K562 (cell line): Measurements from ENCODE around the gene SGK1. TPM values are rescaled to one million over a fixed set of nuclear protein-coding genes. Genes with fewer than 3 reads are reported as not detected.
"Not testable (repeated sequence)": the region's sequence is repeated elsewhere in the genome, so short reads cannot be mapped to it uniquely, and the experiment has no call there.

ENCODE experiments used
- ATAC-seq: fragments of 200-7000 bp; cut with Tn5 transposase; 3 replicates; pipeline ENCODE4 v1.9.1; 2020; ENCODE audit warnings: moderate library complexity
- BruUV-seq: library from RNA; stranded (reverse); fragments of 400-500 nt; replicated peaks from 2 replicates; lab custom pipeline; 2021; lab: Mats Ljungman, UMichigan
- CTCF ChIA-PET: fragments of 300-600 bp; formaldehyde crosslinking; extraction: SDS; loops from one replicate; lab custom pipeline; 2021; ENCODE audit warnings: low intra/inter-chr PET ratio; lab: Yijun Ruan, JAX
- POLR2A ChIA-PET: fragments of 300-600, 350-650 bp; sonication (Branson Sonifier 250); formaldehyde crosslinking; extraction: SDS; loops from one replicate; lab custom pipeline; 2021; ENCODE audit warnings: antibody characterized with exemption, inconsistent platforms; lab: Yijun Ruan, JAX
- DNase-seq, 4 experiments: peaks; one replicate each; pipeline versions ENCODE4 v3.0.0 to v3.0.0-alpha.2; 2011 to 2018; ENCODE audit warnings: low spot score in 3 of 4, mixed read lengths in 3 of 4; ENCODE audit errors: extremely low read depth in 1 of 4
- FAIRE-seq: peaks from 2 replicates; lab custom pipeline; 2011; peaks lifted over from hg19 to GRCh38; lab: Jason Lieb, UNC
- H2AFZ ChIP-seq: 2 replicates; pipeline ENCODE4 v1.6.0; 2011; ENCODE audit warnings: low read depth, low read length, control low read depth, inconsistent platforms
- H3K27ac ChIP-seq: fragments of 200-600 bp; 3 replicates; pipeline ENCODE4 v1.8.0; 2011; ENCODE audit warnings: low read depth, mild to moderate bottlenecking, control low read depth, inconsistent platforms, low read length, moderate library complexity, mixed read lengths; ENCODE audit errors: extremely low read depth
- H3K27me3 ChIP-seq, 2 experiments: fragments of 300-600 bp in 1 of 2; 2 replicates in 1 of 2; 3 replicates in 1 of 2; pipeline versions ENCODE4 v1.6.0 to v1.8.0; 2011; ENCODE audit warnings: inconsistent platforms in 2 of 2, low read length in 2 of 2, mild to moderate bottlenecking in 1 of 2, mixed read lengths in 1 of 2, moderate library complexity in 1 of 2; ENCODE audit not compliant: control insufficient read depth in 2 of 2, insufficient read depth in 2 of 2
- H3K36me3 ChIP-seq: fragments of 300-600 bp; 3 replicates; pipeline ENCODE4 v1.8.0; 2011; ENCODE audit warnings: mild to moderate bottlenecking, low read length, inconsistent platforms; ENCODE audit not compliant: control insufficient read depth, insufficient read depth
- H3K4me1 ChIP-seq, 2 experiments: fragments of 200-600 bp in 1 of 2; replicated peaks in 1 of 2; 2 replicates in 1 of 2; 3 replicates in 1 of 2; pipeline versions ENCODE4 v1.5.1 to v1.8.0; 2011; ENCODE audit warnings: inconsistent platforms in 2 of 2, low read length in 2 of 2, mild to moderate bottlenecking in 1 of 2, mixed read lengths in 1 of 2, moderate library complexity in 1 of 2; ENCODE audit not compliant: control insufficient read depth in 2 of 2, insufficient read depth in 2 of 2
- H3K4me2 ChIP-seq: 2 replicates; pipeline ENCODE4 v1.6.1; 2011; ENCODE audit warnings: low read length, control low read depth, inconsistent platforms, mixed read lengths; ENCODE audit not compliant: insufficient read depth
- H3K4me3 ChIP-seq: fragments of 200-600 bp; sonication (generic), shearing (Covaris generic); 2 replicates; pipeline ENCODE4 v1.5.1; 2016; ENCODE audit warnings: control low read depth, inconsistent platforms
- H3K79me2 ChIP-seq: fragments of 200-600 bp; 3 replicates; pipeline ENCODE4 v1.8.0; 2011; ENCODE audit warnings: low read length, inconsistent platforms; ENCODE audit not compliant: control insufficient read depth, insufficient read depth
- H3K9ac ChIP-seq, 2 experiments: 2 replicates each; pipeline versions ENCODE4 v1.6.0 to v1.6.1; 2011; ENCODE audit warnings: low read depth in 2 of 2, low read length in 2 of 2, control low read depth in 1 of 2, inconsistent platforms in 1 of 2, mild to moderate bottlenecking in 1 of 2, mixed read lengths in 1 of 2; ENCODE audit not compliant: insufficient read depth in 1 of 2
- H3K9me1 ChIP-seq: one replicate; pipeline ENCODE4 v1.6.0; 2011; ENCODE audit warnings: inconsistent platforms, mild to moderate bottlenecking, low read length, moderate library complexity; ENCODE audit not compliant: control insufficient read depth, insufficient read depth
- H3K9me3 ChIP-seq: replicated peaks from 2 replicates; pipeline ENCODE4 v1.5.1; 2011; ENCODE audit warnings: low read depth, low read length, inconsistent platforms; ENCODE audit not compliant: control insufficient read depth, insufficient read depth
- H4K20me1 ChIP-seq: replicated peaks from 2 replicates; pipeline ENCODE4 v1.6.1; 2011; ENCODE audit warnings: low read length, inconsistent platforms, mixed read lengths; ENCODE audit not compliant: control insufficient read depth, insufficient read depth
- NELFE ChIP-seq: IDR thresholded peaks from 2 replicates; pipeline ENCODE4 v1.6.1; 2011; ENCODE audit warnings: mild to moderate bottlenecking; ENCODE audit not compliant: insufficient read depth, insufficient read length
- NR2C2 ChIP-seq, 2 experiments: fragments of 200-800 bp in 1 of 2; sonication (Bioruptor generic) in 1 of 2; sonication (generic) in 1 of 2; formaldehyde crosslinking in 1 of 2; IDR thresholded peaks; 2 replicates each; pipeline versions ENCODE4 v1.6.1 to v1.8.0; 2016 to 2022; ENCODE audit warnings: mild to moderate bottlenecking in 1 of 2, missing compliant biosample characterization in 1 of 2, missing genetic modification characterization in 1 of 2, missing genetic modification reagents in 1 of 2
- RBM25 ChIP-seq: fragments of 200-400 bp; formaldehyde crosslinking; IDR thresholded peaks from 2 replicates; pipeline ENCODE4 v1.6.1; 2018; ENCODE audit warnings: low read length, low read depth, moderate library complexity; ENCODE audit not compliant: severe bottlenecking
- SMARCB1 ChIP-seq: IDR thresholded peaks from 2 replicates; pipeline ENCODE4 v1.6.1; 2011; ENCODE audit warnings: improper control_type of control experiment, low read depth; ENCODE audit not compliant: insufficient read length
- STAT5A ChIP-seq: IDR thresholded peaks from 2 replicates; pipeline ENCODE4 v1.6.1; 2012; ENCODE audit warnings: low read length, inconsistent platforms, borderline replicate concordance
- ZNF121 ChIP-seq: sonication (generic); formaldehyde crosslinking; conservative IDR thresholded peaks from 2 replicates; pipeline ENCODE4 v1.8.0; 2022; ENCODE audit warnings: missing genetic modification reagents
- ZNF512 ChIP-seq: IDR thresholded peaks from 2 replicates; pipeline ENCODE4 v1.6.1; 2016; ENCODE audit warnings: missing genetic modification characterization, missing compliant biosample characterization
- ZNF644 ChIP-seq: fragments of 200-800 bp; sonication (Bioruptor generic); IDR thresholded peaks from 2 replicates; pipeline ENCODE4 v1.6.1; 2016; ENCODE audit warnings: low read depth, missing genetic modification characterization, missing compliant biosample characterization
- ZZZ3 ChIP-seq: fragments of 450-650 bp; IDR thresholded peaks from 2 replicates; pipeline ENCODE4 v1.6.1; 2016; ENCODE audit warnings: antibody characterized with exemption, mild to moderate bottlenecking, moderate library complexity
- WGBS: fragments of 100-300 bp; shearing (Covaris generic); methylation state at CpG from one replicate; pipeline ENCODE4 v1.1.6; 2016; ENCODE audit warnings: low coverage, mixed read lengths; ENCODE audit not compliant: insufficient coverage; ENCODE audit errors: missing lambda C conversion rate; 5-methylcytosine and 5-hydroxymethylcytosine counted together
- in situ Hi-C: fragments of 300-500 bp; cut with MboI; formaldehyde crosslinking; loops from 4 replicates; pipeline ENCODE4 v1.15.0; 2018; ENCODE audit warnings: inconsistent platforms, mixed read lengths
- intact Hi-C: fragments of 100-400 bp; cut with micrococcal nuclease; formaldehyde crosslinking; loops from 2 replicates; pipeline ENCODE4 v1.14.2; 2022
- polyA plus RNA-seq, 8 experiments: library from polyadenylated mRNA; depleted of rRNA in 4 of 8; stranded (reverse) in 5 of 8; unstranded in 3 of 8; fragments of >200 nt; fragmentation: Nextera tagmentation in 2 of 8; fragmentation: Illumina TruSeq in 1 of 8; extraction: Ambion mirVana in 2 of 8; extraction: Trizol in 1 of 8; gene quantifications; 2 replicates each; pipeline versions ENCODE4 v1.2.1 to v1.2.3, GENCODE V29; 2011 to 2014; ENCODE audit warnings: inconsistent platforms in 1 of 8, missing spikeins in 1 of 8
- total RNA-seq, 7 experiments: library from RNA; depleted of rRNA in 6 of 7; stranded (reverse); fragments of >200 nt in 6 of 7; fragmentation: Illumina TruSeq in 2 of 7; extraction: Trizol in 2 of 7; gene quantifications; 2 replicates each; pipeline versions ENCODE4 v1.2.1 to v1.2.3, GENCODE V29; 2011 to 2021; ENCODE audit warnings: low replicate concordance in 1 of 7

SGK1 gene
- total and polyA plus RNA-seq, 9 of the 15 experiments (the other 6 are each of a cell fraction or from before 2014, with no cell fraction given), result 3.5 to 7.2 (median 3.9) TPM

DNA sequence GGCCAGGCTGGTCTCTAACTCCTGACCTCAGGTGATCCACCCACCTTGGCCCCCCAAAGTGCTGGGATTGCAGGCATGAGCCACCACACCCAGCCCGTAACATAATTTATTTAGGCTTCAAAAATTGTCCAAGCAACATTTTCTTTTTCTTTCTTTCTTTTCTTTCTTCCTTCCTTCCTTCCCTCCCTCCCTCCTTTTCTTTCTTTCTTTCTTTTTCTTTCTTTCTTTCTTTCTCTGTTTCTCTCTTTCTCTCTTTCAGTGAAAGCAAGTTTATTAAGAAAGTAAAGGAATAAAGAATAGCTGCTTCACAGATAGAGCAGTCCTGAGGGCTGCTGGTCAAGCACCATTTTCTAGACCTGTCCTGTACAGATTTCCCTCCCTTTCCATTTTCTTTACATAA is 113.2 kb downstream of the SGK1 start:
- H3K9me3 ChIP-seq, intact Hi-C loops, DNase-seq, ATAC-seq, H3K36me3 ChIP-seq, H3K27me3 ChIP-seq, H2AFZ ChIP-seq, H3K4me3 ChIP-seq, H3K4me2 ChIP-seq, in situ Hi-C loops, H3K27ac ChIP-seq, BruUV-seq, H3K9me1 ChIP-seq, CTCF ChIA-PET, FAIRE-seq, H3K79me2 ChIP-seq, H3K9ac ChIP-seq, H3K4me1 ChIP-seq, H4K20me1 ChIP-seq: not testable (repeated sequence)
- POLR2A ChIA-PET, result interaction anchor here (0.9 to 1.1 kb wide), 3 partner anchors 9 to 31 kb away, joined by 3 to 4 read pairs (median 3); no protein-coding TSS in a partner anchor
- WGBS, result 100% methylated on average over 1 of the region's 1 CpG
- peak; percentile 68 for TF ChIP-seq ZNF512 (tag)

GRCh38 chr6:134204031-134204430 is 113.9 kb downstream of the SGK1 start:
- H3K36me3 ChIP-seq, result no peaks in the 10 kb centered on the region
- no peak overlapping the region for H3K9ac ChIP-seq
- in situ Hi-C loops (no loop called here), intact Hi-C loops (no loop called here)
- H3K9me3 ChIP-seq, result no peaks in the 10 kb centered on the region; the same call in 1 of the 2 replicates
- no peak overlapping the region for H3K4me2 ChIP-seq
- no peak overlapping the region for H3K27ac ChIP-seq
- DNase-seq, result no peak
- no peaks in the 10 kb centered on the region for H3K9me1 ChIP-seq
- CTCF ChIA-PET, result no interaction called here
- BruUV-seq, result no TSS peak
- no peak for FAIRE-seq
- ATAC-seq, result no peak
- TF ChIP-seq ZNF121 (CRISPR knock-in tag) (0 out of 2 replicates have a peak, but pooled peaks have one; percentile 23), STAT5A (no peak), NR2C2 (CRISPR knock-in tag; IDR thresholded peaks at IDR 0.05) (no peak), NR2C2 (tag; IDR thresholded peaks at IDR 0.05) (no peak), SMARCB1 (no peak), ZZZ3 (no peak), ZNF644 (no peak), NELFE (no peak), RBM25 (peak; percentile 20)
- TF ChIP-seq, all 486 proteins: peak for 2
- Histone ChIP-seq H3K27me3 (no peaks in the 10 kb centered on the region), H4K20me1 (no peaks in the 10 kb centered on the region), H3K4me3 (no peak overlapping the region), H2AFZ (no peak overlapping the region), H3K79me2 (no peaks in the 10 kb centered on the region), H3K4me1 (peaks cover 0 to 5% of the 10 kb centered on the region in 2 experiments; a peak in 1 of 5 replicates)
- 0% methylated on average over 1 of the region's 1 CpG for WGBS
- POLR2A ChIA-PET, result interaction anchor here (1.0 kb wide), 1 partner anchor 8 kb away, joined by 3 read pairs; no protein-coding TSS in a partner anchor
